Stomach (tissue), 9 donors: ENCODE measurements around the gene WDR62. TPM values are rescaled to one million over a fixed set of nuclear protein-coding genes. Genes with fewer than 3 reads are reported as not detected.
A peak's percentile ranks its signal among the peaks of the same experiment; 100 is the strongest.

Source experiments
- DNase-seq, 2 donors: peaks; one replicate each; pipeline versions ENCODE4 v3.0.0 to v3.0.0-alpha.2; 2013 to 2019
- H3K27ac ChIP-seq, 5 donors: fragments of 200-600 bp in 4 of 5; sonication (generic) in 4 of 5; one replicate each; pipeline ENCODE4 v1.5.1; 2013 to 2019; ENCODE audit warnings: mild to moderate bottlenecking in 1 of 5, moderate library complexity in 1 of 5
- H3K27me3 ChIP-seq, 3 donors: fragments of 200-600 bp; sonication (generic); one replicate each; pipeline ENCODE4 v1.5.1; 2017 to 2019; ENCODE audit warnings: mixed run types in 1 of 3
- H3K36me3 ChIP-seq, 4 donors: fragments of 200-600 bp; sonication (generic); 1 replicate in 3 of 4; 2 replicates in 1 of 4; pipeline ENCODE4 v1.5.1; 2016 to 2019
- H3K4me1 ChIP-seq, 4 donors: fragments of 200-600 bp; sonication (generic); one replicate each; pipeline ENCODE4 v1.5.1; 2016 to 2019
- H3K4me3 ChIP-seq, 4 donors: fragments of 200-600 bp; sonication (generic) in 3 of 4; one replicate each; pipeline ENCODE4 v1.5.1; 2016 to 2019; ENCODE audit warnings: mild to moderate bottlenecking in 1 of 4
- H3K9me3 ChIP-seq, 4 donors: fragments of 200-600 bp; sonication (generic); one replicate each; pipeline ENCODE4 v1.5.1; 2016 to 2019
- EP300 ChIP-seq: sonication (generic); formaldehyde crosslinking; IDR thresholded peaks from one replicate; pipeline ENCODE4 v1.6.1; 2017; ENCODE audit warnings: antibody characterized with exemption
- POLR2A ChIP-seq, 4 donors: fragments of 450-650 bp; IDR thresholded peaks; one replicate each; pipeline ENCODE4 v1.6.1; 2016; ENCODE audit warnings: antibody characterized with exemption in 4 of 4, control low read depth in 2 of 4, mild to moderate bottlenecking in 1 of 4, moderate library complexity in 1 of 4
- POLR2AphosphoS5 ChIP-seq, 3 donors: sonication (generic); formaldehyde crosslinking; IDR thresholded peaks; one replicate each; pipeline ENCODE4 v1.6.1; 2016; ENCODE audit warnings: antibody characterized with exemption in 3 of 3
- WGBS, 5 donors: extraction: QIAGEN DNeasy Blood & Tissue Kit in 3 of 5; methylation state at CpG; one replicate each; pipeline versions ENCODE4 v1.1.5 to v1.1.7; 2013 to 2018; 5-methylcytosine and 5-hydroxymethylcytosine counted together
- intact Hi-C: fragments of 100-400 bp; cut with DNase I; formaldehyde crosslinking; loops from one replicate; pipeline ENCODE4 v1.15.1; 2023; ENCODE audit warnings: low total_unique reads
- polyA plus RNA-seq, 3 donors: library from polyadenylated mRNA; stranded (reverse); fragments of 200-250 nt; gene quantifications; one replicate each; pipeline ENCODE4 v1.2.3, GENCODE V29; 2013
- total RNA-seq, 5 donors: library from RNA; depleted of rRNA; stranded (reverse); fragments of >200 nt; gene quantifications; one replicate each; pipeline versions ENCODE4 v1.1.0 to v1.2.3, GENCODE V29; 2014 to 2016
- TF ChIP-seq, protein P1 (sequence below), 7 experiments: fragments of 450-650 bp in 4 of 7; fragments of 200-600 bp in 3 of 7; sonication (generic) in 3 of 7; IDR thresholded peaks; one replicate each; pipeline ENCODE4 v1.5.1; 2016 to 2019; ENCODE audit warnings: antibody characterized with exemption in 7 of 7, control low read depth in 2 of 7, mild to moderate bottlenecking in 1 of 7
- donor health status: healthy with polysubstance abuse.
- donor health status: Bipolar disorder and iron deficiency.
- donor health status: healthy.

Gene WDR62
- total and polyA plus RNA-seq, 8 donors = 0.29 to 15.2 (median 1.8) TPM

DNA sequence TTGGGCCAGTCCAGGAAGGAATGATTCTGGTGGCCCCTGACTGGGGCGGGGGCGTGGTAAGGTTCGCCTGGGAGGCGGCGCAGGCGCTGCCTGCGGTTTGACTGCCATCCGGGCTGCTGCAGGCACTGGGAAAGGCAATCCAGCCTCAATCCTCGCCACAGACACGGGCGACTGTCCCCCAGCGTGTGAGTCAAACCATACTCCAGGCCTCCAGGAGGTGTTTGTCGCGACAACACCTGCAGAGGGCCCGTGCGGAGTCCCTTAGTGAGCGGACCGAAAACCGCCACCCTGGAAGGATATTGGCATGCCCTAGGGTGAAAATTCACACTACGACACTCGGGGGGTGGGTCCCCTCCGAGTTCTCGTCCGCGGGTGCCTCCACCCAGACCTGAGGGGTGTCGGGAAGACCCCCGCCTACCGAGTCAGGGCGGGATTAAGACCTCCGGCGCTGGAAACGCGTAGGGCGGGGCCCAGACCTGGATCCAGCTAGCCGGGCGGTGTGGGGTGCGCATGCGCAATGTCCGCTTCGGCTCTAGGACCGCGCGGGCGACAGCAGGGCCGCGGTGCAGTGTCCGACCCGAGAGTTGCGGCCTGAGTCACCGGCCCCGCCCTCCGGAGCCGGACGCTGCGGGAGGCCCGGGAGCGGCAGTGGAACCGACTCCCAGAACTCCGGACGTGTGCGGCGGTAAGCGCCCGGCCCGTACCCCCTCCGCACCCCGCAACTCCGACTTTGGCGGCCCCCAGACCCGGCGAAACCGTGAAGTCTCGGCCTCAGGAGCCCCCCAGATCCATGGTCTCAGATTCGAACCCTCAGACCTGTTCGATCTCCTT lies 85.0 kb downstream of the WDR62 start, which contains the start of gene CAPNS1:
Gene CAPNS1, plus strand, starts transcription at position 594 of the 831 bp plus-strand sequence. CDS start 946 bp downstream, outside the sequence.
- 0 to 1% (median 0%) methylated on average over 34 to 75 of the region's 75 CpGs for WGBS, 5 donors
- Histone ChIP-seq H3K4me3 (peak within 1 kb of the TSS; percentile 64 to 85 (median 80)), H3K27me3 (no peaks in the 10 kb centered on the region), H3K4me1 (peaks cover 16 to 51% (median 41%) of the 10 kb centered on the region in 4 donors), H3K27ac (peak within 1 kb of the TSS; percentile 95 to 99 (median 98)), H3K36me3 (peaks cover 19 to 33% (median 28%) of the 10 kb centered on the region in 4 donors), H3K9me3 (no peaks in the 10 kb centered on the region)
- DNase-seq = peak; percentile 98 to 100
- TF ChIP-seq POLR2A (IDR thresholded peaks at IDR 0.05) = peak in 2 of 4 donors; percentile 84 to 87
- TF ChIP-seq, protein P1, sequence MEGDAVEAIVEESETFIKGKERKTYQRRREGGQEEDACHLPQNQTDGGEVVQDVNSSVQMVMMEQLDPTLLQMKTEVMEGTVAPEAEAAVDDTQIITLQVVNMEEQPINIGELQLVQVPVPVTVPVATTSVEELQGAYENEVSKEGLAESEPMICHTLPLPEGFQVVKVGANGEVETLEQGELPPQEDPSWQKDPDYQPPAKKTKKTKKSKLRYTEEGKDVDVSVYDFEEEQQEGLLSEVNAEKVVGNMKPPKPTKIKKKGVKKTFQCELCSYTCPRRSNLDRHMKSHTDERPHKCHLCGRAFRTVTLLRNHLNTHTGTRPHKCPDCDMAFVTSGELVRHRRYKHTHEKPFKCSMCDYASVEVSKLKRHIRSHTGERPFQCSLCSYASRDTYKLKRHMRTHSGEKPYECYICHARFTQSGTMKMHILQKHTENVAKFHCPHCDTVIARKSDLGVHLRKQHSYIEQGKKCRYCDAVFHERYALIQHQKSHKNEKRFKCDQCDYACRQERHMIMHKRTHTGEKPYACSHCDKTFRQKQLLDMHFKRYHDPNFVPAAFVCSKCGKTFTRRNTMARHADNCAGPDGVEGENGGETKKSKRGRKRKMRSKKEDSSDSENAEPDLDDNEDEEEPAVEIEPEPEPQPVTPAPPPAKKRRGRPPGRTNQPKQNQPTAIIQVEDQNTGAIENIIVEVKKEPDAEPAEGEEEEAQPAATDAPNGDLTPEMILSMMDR (IDR thresholded peaks at IDR 0.05) = no peak
- TF ChIP-seq POLR2AphosphoS5 (IDR thresholded peaks at IDR 0.05) = peak; percentile 93 to 97 (median 97)
- intact Hi-C loops = no loop called here

DNA sequence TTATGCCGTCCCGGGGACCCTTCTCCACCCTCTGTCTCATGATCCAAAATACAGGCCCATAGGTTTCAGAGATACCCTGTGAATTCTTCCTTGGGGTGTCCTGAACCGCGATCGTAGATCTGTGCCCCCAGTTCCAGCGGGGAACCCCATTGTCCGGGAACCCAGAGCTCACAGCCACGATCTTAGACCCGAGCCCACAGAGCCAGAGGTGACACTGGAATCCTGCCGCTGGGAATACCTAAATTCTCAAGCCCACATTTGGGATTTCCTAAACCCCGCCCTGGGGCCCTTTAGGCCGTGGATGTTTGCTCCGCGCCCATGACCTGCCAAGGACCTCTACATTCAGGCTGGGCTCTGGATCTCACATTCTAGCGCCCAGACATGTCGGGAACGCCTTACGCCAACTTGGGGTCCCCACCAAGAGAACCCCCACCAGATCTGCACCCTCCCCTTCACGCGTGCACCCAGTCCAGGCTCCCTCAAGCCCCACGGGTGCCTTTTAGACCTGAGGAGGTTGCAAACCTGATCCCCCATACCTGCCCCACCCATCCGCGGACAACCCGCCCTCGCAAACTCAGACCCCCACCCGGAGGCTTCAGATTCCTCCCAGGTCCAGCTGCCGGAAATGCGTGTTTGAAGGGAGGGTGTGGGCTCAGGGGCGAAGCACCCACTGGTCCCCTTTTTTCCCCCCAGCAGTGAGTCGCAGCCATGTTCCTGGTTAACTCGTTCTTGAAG lies 85.8 kb downstream of the WDR62 start:
- no peaks in the 10 kb centered on the region for H3K27me3 ChIP-seq
- peaks cover 16 to 51% (median 41%) of the 10 kb centered on the region in 4 donors for H3K4me1 ChIP-seq
- DNase-seq = peak; percentile 39 to 87
- H3K4me3 ChIP-seq = peak overlapping the region; percentile 64 to 85 (median 80)
- no peaks in the 10 kb centered on the region for H3K9me3 ChIP-seq
- H3K27ac ChIP-seq = peak overlapping the region; percentile 95 to 99 (median 98)
- WGBS, 5 donors = 0 to 1% (median 0%) methylated on average over 21 to 31 of the region's 31 CpGs
- peaks cover 26 to 41% (median 35%) of the 10 kb centered on the region in 4 donors for H3K36me3 ChIP-seq
- TF ChIP-seq EP300 (no peak), POLR2AphosphoS5 (IDR thresholded peaks at IDR 0.05) (no peak), POLR2A (IDR thresholded peaks at IDR 0.05) (no peak)
- TF ChIP-seq, protein P1 (IDR thresholded peaks at IDR 0.05) = no peak
- intact Hi-C loops = no loop called here

DNA sequence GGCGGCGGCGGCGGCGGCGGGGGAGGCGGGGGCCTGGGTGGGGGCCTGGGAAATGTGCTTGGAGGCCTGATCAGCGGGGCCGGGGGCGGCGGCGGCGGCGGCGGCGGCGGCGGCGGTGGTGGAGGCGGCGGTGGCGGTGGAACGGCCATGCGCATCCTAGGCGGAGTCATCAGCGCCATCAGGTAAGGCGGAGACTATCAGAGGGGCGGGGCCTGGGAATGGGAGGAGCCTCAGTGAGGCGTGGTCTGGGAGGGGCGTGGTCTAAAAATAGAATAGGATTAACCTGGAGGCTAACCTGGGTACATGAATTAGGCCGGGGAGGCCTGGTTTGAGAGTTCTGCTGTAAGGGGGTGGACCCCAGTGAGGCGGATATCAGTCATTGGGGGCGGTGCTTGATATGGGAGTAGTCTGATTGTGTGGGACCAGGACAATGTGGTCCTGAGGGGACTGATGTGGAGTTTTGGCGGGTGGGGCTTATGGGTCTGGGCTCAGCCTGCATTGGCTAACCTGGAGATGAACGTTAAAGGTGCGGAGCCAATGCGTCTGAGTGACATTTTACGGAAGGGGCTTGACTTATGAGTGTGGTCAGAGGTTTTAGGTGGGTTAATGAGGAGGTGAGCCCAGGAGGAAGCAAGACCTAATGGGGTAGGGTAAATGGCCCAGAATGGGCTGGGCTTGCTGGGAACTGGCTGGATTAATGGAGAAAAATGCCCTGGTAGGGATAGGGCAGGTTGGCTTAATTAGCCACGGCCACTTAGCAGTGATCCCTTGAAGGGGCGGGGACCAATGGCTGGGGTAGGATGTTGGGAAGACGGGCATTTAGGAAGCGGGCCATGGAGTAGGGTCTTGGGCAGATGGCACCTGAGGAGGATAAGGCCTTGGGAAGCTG lies 86.6 kb downstream of the WDR62 start:
- 18 to 34% (median 24%) methylated on average over 22 to 42 of the region's 42 CpGs for whole genome bisulfite sequencing, 5 donors
- DNase-seq = peak; percentile 91 to 93
- Histone ChIP-seq H3K9me3 (no peaks in the 10 kb centered on the region), H3K4me1 (peaks cover 14 to 45% (median 38%) of the 10 kb centered on the region in 4 donors), H3K4me3 (peak overlapping the region; percentile 64 to 85 (median 80)), H3K36me3 (peaks cover 34 to 49% (median 44%) of the 10 kb centered on the region in 4 donors), H3K27ac (peak overlapping the region; percentile 95 to 99 (median 98)), H3K27me3 (no peaks in the 10 kb centered on the region)
- intact Hi-C loops = no loop called here
- TF ChIP-seq, protein P1 (IDR thresholded peaks at IDR 0.05) = no peak
- TF ChIP-seq POLR2AphosphoS5 (IDR thresholded peaks at IDR 0.05) = peak; percentile 52 to 70 (median 64)
